Activated B cell treated with CpG ODN at 0.5 μM for 24 hours (primary cell): Measurements from ENCODE around the gene KTN1. TPM values are rescaled to one million over a fixed set of nuclear protein-coding genes. Genes with fewer than 3 reads are reported as not detected.

Experiments
- ATAC-seq: fragments of 200-7000 bp; cut with Tn5 transposase; one replicate; pipeline ENCODE4 v1.10.0; 2021; ENCODE audit warnings: low read depth, mild to moderate bottlenecking, moderate library complexity
- CTCF ChIA-PET: fragments of 350-600 bp; sonication (Branson Sonifier 250); formaldehyde crosslinking; loops from one replicate; lab custom pipeline; 2021; ENCODE audit warnings: antibody characterized with exemption; lab: Charles Lee
- POLR2A ChIA-PET: fragments of 350-600 bp; sonication (Branson Sonifier 250); formaldehyde crosslinking; loops from one replicate; lab custom pipeline; 2021; ENCODE audit warnings: antibody characterized with exemption; lab: Charles Lee
- DNase-seq: peaks from one replicate; pipeline ENCODE4 v3.0.0; 2022
- H3K27ac Mint-ChIP-seq: one replicate; pipeline ENCODE4 v1.8.0; 2020; ENCODE audit warnings: mixed read lengths
- H3K27me3 Mint-ChIP-seq: one replicate; pipeline ENCODE4 v1.8.0; 2021; ENCODE audit warnings: mixed read lengths
- H3K36me3 Mint-ChIP-seq: one replicate; pipeline ENCODE4 v1.8.0; 2021; ENCODE audit warnings: low read depth, mixed read lengths
- H3K4me1 Mint-ChIP-seq: one replicate; pipeline ENCODE4 v1.8.0; 2021; ENCODE audit warnings: mixed read lengths
- H3K4me3 Mint-ChIP-seq: one replicate; pipeline ENCODE4 v1.8.0; 2020; ENCODE audit warnings: mild to moderate bottlenecking, mixed read lengths
- H3K9me3 Mint-ChIP-seq: one replicate; pipeline ENCODE4 v1.8.0; 2020; ENCODE audit warnings: mixed read lengths
- CTCF ChIP-seq: fragments of 200-600 bp; IDR thresholded peaks from one replicate; pipeline ENCODE4 v1.8.0; 2022; ENCODE audit warnings: antibody characterized with exemption, mild to moderate bottlenecking
- intact Hi-C: fragments of 100-400 bp; cut with micrococcal nuclease; formaldehyde crosslinking; loops from one replicate; pipeline ENCODE4 v1.15.1; 2024
- total RNA-seq: library from RNA; stranded (reverse); gene quantifications from 2 replicates; pipeline ENCODE4 v1.2.3, GENCODE V29; 2022

Gene KTN1
- total RNA-seq, 1 donor from 2014 or later = 116 TPM

GRCh38 chr14:55568618-55569017 is 11.4 kb upstream of the KTN1 start:
- TF ChIP-seq CTCF = no peak
- Mint-ChIP-seq H3K4me1 (peaks cover 14% of the 10 kb centered on the region), H3K36me3 (no peaks in the 10 kb centered on the region), H3K27ac (no peak overlapping the region), H3K27me3 (no peaks in the 10 kb centered on the region), H3K9me3 (no peaks in the 10 kb centered on the region), H3K4me3 (no peak overlapping the region)
- CTCF ChIA-PET = no interaction called here
- intact Hi-C loops = no loop called here
- DNase-seq (no peak), ATAC-seq (no peak)
- POLR2A ChIA-PET = no interaction called here

DNA sequence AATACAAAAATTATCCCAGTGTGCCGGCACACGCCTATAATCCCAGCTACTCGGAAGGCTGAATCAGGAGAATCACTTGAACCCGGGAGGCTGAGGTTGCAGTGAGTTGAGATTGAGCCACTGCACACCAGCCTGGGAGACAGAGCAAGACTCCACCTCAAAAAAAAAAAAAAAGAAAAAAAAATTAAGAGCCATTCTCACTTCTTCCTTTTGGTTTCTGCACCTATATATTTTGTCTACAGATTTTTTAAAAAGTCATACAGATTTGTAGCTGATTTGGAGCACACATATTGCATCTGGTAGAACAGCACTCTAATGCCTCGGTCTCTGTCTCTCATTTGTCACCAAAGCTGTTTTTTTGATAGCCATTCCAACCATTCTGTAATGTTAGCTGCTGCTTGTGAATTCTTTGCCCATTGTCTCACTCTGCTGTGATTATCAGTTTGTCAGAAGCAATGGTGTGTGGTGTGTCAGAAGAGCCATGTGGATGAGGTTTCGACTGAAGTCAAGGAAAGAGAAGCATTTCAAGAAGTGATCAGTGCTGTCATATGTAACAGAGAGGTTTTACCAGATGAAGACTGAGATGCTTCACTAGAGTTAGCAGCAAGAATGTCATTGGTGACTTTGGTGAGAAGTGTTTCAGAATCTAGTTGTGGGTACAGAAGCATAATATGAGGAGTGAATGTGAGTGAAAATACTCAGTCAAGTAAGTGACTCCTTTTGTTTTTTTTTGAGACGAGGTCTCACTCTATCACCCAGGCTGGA is 8.7 kb upstream of the KTN1 start:
- peaks cover 14% of the 10 kb centered on the region for H3K4me1 Mint-ChIP-seq
- TF ChIP-seq CTCF = no peak
- peak overlapping the region; percentile 8 for H3K27ac Mint-ChIP-seq
- ATAC-seq (peak; percentile 60), DNase-seq (no peak)
- intact Hi-C loops = no loop called here
- no peaks in the 10 kb centered on the region for H3K36me3 Mint-ChIP-seq
- ChIA-PET POLR2A (interaction anchor here (0.6 to 1.4 kb wide), 2 partner anchors 10 to 89 kb away, joined by 5 to 6 read pairs; no protein-coding TSS in a partner anchor), CTCF (no interaction called here)
- no peaks in the 10 kb centered on the region for H3K9me3 Mint-ChIP-seq
- no peak overlapping the region for H3K4me3 Mint-ChIP-seq
- H3K27me3 Mint-ChIP-seq = no peaks in the 10 kb centered on the region

GRCh38 chr14:55572578-55572977 is 7.4 kb upstream of the KTN1 start:
- Mint-ChIP-seq H3K4me3 (no peak overlapping the region), H3K9me3 (no peaks in the 10 kb centered on the region), H3K27ac (no peak overlapping the region), H3K27me3 (no peaks in the 10 kb centered on the region), H3K4me1 (peaks cover 14% of the 10 kb centered on the region), H3K36me3 (no peaks in the 10 kb centered on the region)
- ChIA-PET CTCF (no interaction called here), POLR2A (interaction anchor here (1.4 kb wide), 1 partner anchor 9 kb away, joined by 5 read pairs; no protein-coding TSS in a partner anchor)
- ATAC-seq (no peak), DNase-seq (no peak)
- no peak for TF ChIP-seq CTCF
- intact Hi-C loops = no loop called here

GRCh38 chr14:55574988-55575387 is 5.0 kb upstream of the KTN1 start:
- Mint-ChIP-seq H3K27me3 (no peaks in the 10 kb centered on the region), H3K4me3 (no peak overlapping the region), H3K9me3 (no peaks in the 10 kb centered on the region), H3K27ac (no peak overlapping the region), H3K36me3 (peaks cover 4% of the 10 kb centered on the region), H3K4me1 (peaks cover 25% of the 10 kb centered on the region)
- CTCF ChIA-PET = no interaction called here
- intact Hi-C loops = no loop called here
- TF ChIP-seq CTCF = no peak
- POLR2A ChIA-PET = no interaction called here
- no peak for ATAC-seq
- no peak for DNase-seq

DNA sequence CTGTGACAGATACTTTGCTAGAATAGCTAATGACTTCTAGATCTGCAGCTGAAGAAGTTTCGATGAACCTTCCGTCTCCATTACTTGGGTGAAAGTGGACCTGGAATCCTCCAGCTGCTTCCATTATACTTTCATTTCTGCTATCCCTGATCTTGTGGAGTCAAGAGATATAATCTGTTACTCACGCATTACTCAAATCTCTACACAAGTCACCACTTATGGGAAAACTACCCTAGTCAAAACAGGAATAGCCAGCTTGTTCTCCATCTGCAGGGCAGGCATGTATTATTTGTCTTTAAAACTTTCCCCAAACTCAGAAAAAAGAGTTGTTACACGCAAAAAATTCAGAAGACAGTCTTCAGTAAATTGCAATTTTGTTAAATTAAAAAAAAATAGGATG is 2.8 kb upstream of the KTN1 start:
- TF ChIP-seq CTCF = no peak
- POLR2A ChIA-PET = no interaction called here
- Mint-ChIP-seq H3K36me3 (peaks cover 4% of the 10 kb centered on the region), H3K27me3 (no peaks in the 10 kb centered on the region), H3K27ac (no peak overlapping the region), H3K4me3 (no peak overlapping the region), H3K4me1 (peaks cover 25% of the 10 kb centered on the region), H3K9me3 (no peaks in the 10 kb centered on the region)
- ATAC-seq = no peak
- intact Hi-C loops = no loop called here
- DNase-seq = no peak
- CTCF ChIA-PET = no interaction called here
